IMR-90 (cell line): ENCODE measurements around the gene PSMD1. TPM values are rescaled to one million over a fixed set of nuclear protein-coding genes. Genes with fewer than 3 reads are reported as not detected.

Source experiments
- ATAC-seq: fragments of 200-7000 bp; cut with Tn5 transposase; 2 replicates; pipeline ENCODE4 v1.9.1; 2020; ENCODE audit warnings: low read depth, mild to moderate bottlenecking, moderate library complexity
- BruUV-seq: library from RNA; stranded (reverse); fragments of 400-500 nt; replicated peaks from 2 replicates; lab custom pipeline; 2021; lab: Mats Ljungman, UMichigan
- CTCF ChIA-PET: fragments of 300-600 bp; formaldehyde crosslinking; extraction: SDS; loops from one replicate; lab custom pipeline; 2021; ENCODE audit warnings: antibody characterized with exemption; lab: Yijun Ruan, JAX
- POLR2A ChIA-PET: fragments of 300-600 bp; sonication (Branson Sonifier 250); formaldehyde crosslinking; loops from one replicate; lab custom pipeline; 2022; ENCODE audit warnings: antibody characterized with exemption; ENCODE audit not compliant: unreplicated experiment; lab: Charles Lee
- DNase-seq: peaks from one replicate; pipeline ENCODE4 v3.0.0; 2013
- H2AFZ ChIP-seq: replicated peaks from 2 replicates; pipeline ENCODE3; 2013; ENCODE audit warnings: low read length, mild to moderate bottlenecking; ENCODE audit not compliant: poor library complexity
- H2AK5ac ChIP-seq: 2 replicates; pipeline ENCODE4 v1.6.1; 2013; ENCODE audit warnings: low read depth, low read length, inconsistent platforms
- H2AK9ac ChIP-seq: replicated peaks from 2 replicates; pipeline ENCODE3; 2013; ENCODE audit warnings: mild to moderate bottlenecking, low read depth, low read length, moderate library complexity; ENCODE audit not compliant: poor library complexity
- H2BK120ac ChIP-seq: 2 replicates; pipeline ENCODE4 v1.6.1; 2013; ENCODE audit warnings: low read depth, low read length, inconsistent platforms
- H2BK15ac ChIP-seq: 3 replicates; pipeline ENCODE4 v1.6.1; 2013; ENCODE audit warnings: low read depth, low read length, inconsistent platforms
- H2BK20ac ChIP-seq: 2 replicates; pipeline ENCODE4 v1.6.1; 2013; ENCODE audit warnings: low read depth, mild to moderate bottlenecking, inconsistent platforms, low read length, moderate library complexity
- H2BK5ac ChIP-seq: 2 replicates; pipeline ENCODE4 v1.6.1; 2013; ENCODE audit warnings: mild to moderate bottlenecking, low read depth, low read length, inconsistent platforms; ENCODE audit not compliant: poor library complexity, severe bottlenecking
- H3K14ac ChIP-seq: replicated peaks from 2 replicates; pipeline ENCODE4 v1.6.1; 2013; ENCODE audit warnings: low read depth, low read length, inconsistent platforms
- H3K18ac ChIP-seq: 2 replicates; pipeline ENCODE4 v1.6.1; 2013; ENCODE audit warnings: low read depth, low read length, control low read depth
- H3K23ac ChIP-seq: 2 replicates; pipeline ENCODE4 v1.6.1; 2013; ENCODE audit warnings: low read depth, low read length, inconsistent platforms
- H3K27ac ChIP-seq: 2 replicates; pipeline ENCODE4 v1.5.1; 2013; ENCODE audit warnings: mild to moderate bottlenecking, control low read depth, low read length; ENCODE audit not compliant: insufficient read depth
- H3K27me3 ChIP-seq: 2 replicates; pipeline ENCODE4 v1.6.1; 2013; ENCODE audit warnings: low read length; ENCODE audit not compliant: control insufficient read depth, insufficient read depth
- H3K36me3 ChIP-seq: 2 replicates; pipeline ENCODE4 v1.6.1; 2013; ENCODE audit warnings: low read length, mixed read lengths; ENCODE audit not compliant: control insufficient read depth, insufficient read depth
- H3K4ac ChIP-seq: 2 replicates; pipeline ENCODE4 v1.6.1; 2013; ENCODE audit warnings: low read depth, low read length, inconsistent platforms
- H3K4me1 ChIP-seq: 2 replicates; pipeline ENCODE4 v1.6.1; 2013; ENCODE audit warnings: low read length, mixed read lengths; ENCODE audit not compliant: control insufficient read depth, insufficient read depth
- H3K4me2 ChIP-seq: 2 replicates; pipeline ENCODE4 v1.6.1; 2013; ENCODE audit warnings: low read depth, mild to moderate bottlenecking, control low read depth, low read length, moderate library complexity
- H3K4me3 ChIP-seq: 2 replicates; pipeline ENCODE4 v1.5.1; 2013; ENCODE audit warnings: low read depth, mild to moderate bottlenecking, control low read depth, low read length, moderate library complexity; ENCODE audit not compliant: insufficient read depth
- H3K56ac ChIP-seq: 2 replicates; pipeline ENCODE4 v1.6.1; 2013; ENCODE audit warnings: low read length, inconsistent platforms; ENCODE audit not compliant: insufficient read depth; ENCODE audit errors: extremely low read depth
- H3K79me1 ChIP-seq, 2 experiments: 2 replicates each; pipeline ENCODE4 v1.6.1; 2013; ENCODE audit warnings: low read length in 2 of 2, inconsistent platforms in 1 of 2, low read depth in 1 of 2
- H3K9ac ChIP-seq: 2 replicates; pipeline ENCODE4 v1.6.1; 2013; ENCODE audit warnings: low read depth, low read length, control low read depth
- H3K9me1 ChIP-seq: 2 replicates; pipeline ENCODE4 v1.6.1; 2013; ENCODE audit warnings: low read length, inconsistent platforms; ENCODE audit not compliant: insufficient read depth
- H3K9me3 ChIP-seq: 2 replicates; pipeline ENCODE4 v1.6.1; 2013; ENCODE audit warnings: low read length; ENCODE audit not compliant: control insufficient read depth, insufficient read depth
- H4K20me1 ChIP-seq: 2 replicates; pipeline ENCODE4 v1.6.1; 2013; ENCODE audit warnings: low read length, inconsistent platforms; ENCODE audit not compliant: insufficient read depth
- H4K5ac ChIP-seq: 2 replicates; pipeline ENCODE4 v1.6.1; 2013; ENCODE audit warnings: mild to moderate bottlenecking, low read depth, low read length, control low read depth
- H4K8ac ChIP-seq, 2 experiments: 2 replicates each; pipeline ENCODE4 v1.6.1; 2013; ENCODE audit warnings: low read depth in 2 of 2, low read length in 2 of 2, control low read depth in 1 of 2, inconsistent platforms in 1 of 2
- H4K91ac ChIP-seq: 2 replicates; pipeline ENCODE4 v1.6.1; 2013; ENCODE audit warnings: low read depth, low read length, inconsistent platforms; ENCODE audit not compliant: insufficient read depth
- BHLHE40 ChIP-seq: fragments of 150-350 bp; IDR thresholded peaks from 2 replicates; pipeline ENCODE4 v1.6.1; 2016; ENCODE audit warnings: mild to moderate bottlenecking, low read depth, low read length
- CEBPB ChIP-seq: IDR thresholded peaks from 2 replicates; pipeline ENCODE4 v1.6.1; 2012; ENCODE audit warnings: low read depth, low read length, improper control_type of control experiment
- CHD1 ChIP-seq: IDR thresholded peaks from 2 replicates; pipeline ENCODE4 v1.6.1; 2012; ENCODE audit warnings: low read depth, low read length, improper control_type of control experiment
- FOS ChIP-seq: fragments of 150-350 bp; IDR thresholded peaks from 2 replicates; pipeline ENCODE4 v1.6.1; 2016; ENCODE audit warnings: low read depth, low read length
- MAFK ChIP-seq: IDR thresholded peaks from 2 replicates; pipeline ENCODE4 v1.6.1; 2012; ENCODE audit warnings: low read depth, low read length, improper control_type of control experiment
- MAZ ChIP-seq: IDR thresholded peaks from 2 replicates; pipeline ENCODE4 v1.6.1; 2012; ENCODE audit warnings: low read depth, mild to moderate bottlenecking, low read length, improper control_type of control experiment, moderate library complexity, borderline replicate concordance
- MXI1 ChIP-seq: IDR thresholded peaks from 2 replicates; pipeline ENCODE4 v1.6.1; 2012; ENCODE audit warnings: low read depth, mild to moderate bottlenecking, low read length, moderate library complexity, borderline replicate concordance
- NFE2L2 ChIP-seq: fragments of 150-350 bp; IDR thresholded peaks from 2 replicates; pipeline ENCODE4 v1.6.1; 2016; ENCODE audit warnings: low read depth, mild to moderate bottlenecking, low read length
- POLR2A ChIP-seq: IDR thresholded peaks from 2 replicates; pipeline ENCODE4 v1.6.1; 2012; ENCODE audit warnings: mild to moderate bottlenecking, low read depth, low read length
- RAD21 ChIP-seq: IDR thresholded peaks from 2 replicates; pipeline ENCODE4 v1.6.1; 2012; ENCODE audit warnings: low read length, improper control_type of control experiment
- RCOR1 ChIP-seq: IDR thresholded peaks from 2 replicates; pipeline ENCODE4 v1.6.1; 2012; ENCODE audit warnings: mild to moderate bottlenecking, low read length, improper control_type of control experiment; ENCODE audit not compliant: insufficient replicate concordance
- RFX5 ChIP-seq: IDR thresholded peaks from 2 replicates; pipeline ENCODE4 v1.8.0; 2012; ENCODE audit warnings: low read depth, mild to moderate bottlenecking, low read length, moderate library complexity
- SMC3 ChIP-seq: fragments of 150-350 bp; IDR thresholded peaks from 2 replicates; pipeline ENCODE4 v1.6.1; 2016; ENCODE audit warnings: low read depth, mild to moderate bottlenecking, antibody characterized with exemption, low read length, moderate library complexity
- WGBS, 2 experiments: methylation state at CpG; one replicate each; pipeline versions ENCODE4 v1.1.5 to v1.1.7; 2013; ENCODE audit warnings: missing lambda C conversion rate in 2 of 2; ENCODE audit not compliant: insufficient read length in 1 of 2; ENCODE audit errors: extremely low coverage in 2 of 2; 5-methylcytosine and 5-hydroxymethylcytosine counted together
- dilution Hi-C: fragments of 300-500 bp; cut with HindIII; formaldehyde crosslinking; loops from one replicate; pipeline ENCODE4 v1.14.3; 2018; ENCODE audit warnings: low sequenced_read_pairs; ENCODE audit not compliant: unreplicated experiment
- in situ Hi-C: fragments of 300-500 bp; cut with MboI; formaldehyde crosslinking; loops from 3 replicates; pipeline ENCODE4 v1.14.3; 2019; ENCODE audit warnings: low sequenced_read_pairs, inconsistent platforms, mixed read lengths
- intact Hi-C: fragments of 100-400 bp; cut with micrococcal nuclease; formaldehyde crosslinking; loops from 2 replicates; pipeline ENCODE4 v1.10.0; 2022
- polyA plus RNA-seq, 3 experiments: library from polyadenylated mRNA; depleted of rRNA; stranded (reverse); fragments of >200 nt; gene quantifications; 2 replicates each; pipeline ENCODE4 v1.2.3, GENCODE V29; 2012; ENCODE audit warnings: low replicate concordance in 1 of 3
- total RNA-seq: library from RNA; depleted of rRNA; stranded (reverse); fragments of >200 nt; gene quantifications from 2 replicates; pipeline ENCODE4 v1.2.3, GENCODE V29; 2012
- TF ChIP-seq, protein P1 (sequence below): fragments of 150-350 bp; IDR thresholded peaks from 2 replicates; pipeline ENCODE4 v1.6.1; 2017; ENCODE audit warnings: mild to moderate bottlenecking, antibody characterized with exemption, low read length, low read depth
- TF ChIP-seq, protein P2 (sequence below): fragments of 150-350 bp; IDR thresholded peaks from 2 replicates; pipeline ENCODE4 v1.6.1; 2016; ENCODE audit warnings: low read depth, mild to moderate bottlenecking, low read length, moderate library complexity, borderline replicate concordance

The PSMD1 gene
- total and polyA plus RNA-seq, 2 of the 4 experiments (the other 2 are of a cell fraction): 89.8 to 181 TPM

DNA sequence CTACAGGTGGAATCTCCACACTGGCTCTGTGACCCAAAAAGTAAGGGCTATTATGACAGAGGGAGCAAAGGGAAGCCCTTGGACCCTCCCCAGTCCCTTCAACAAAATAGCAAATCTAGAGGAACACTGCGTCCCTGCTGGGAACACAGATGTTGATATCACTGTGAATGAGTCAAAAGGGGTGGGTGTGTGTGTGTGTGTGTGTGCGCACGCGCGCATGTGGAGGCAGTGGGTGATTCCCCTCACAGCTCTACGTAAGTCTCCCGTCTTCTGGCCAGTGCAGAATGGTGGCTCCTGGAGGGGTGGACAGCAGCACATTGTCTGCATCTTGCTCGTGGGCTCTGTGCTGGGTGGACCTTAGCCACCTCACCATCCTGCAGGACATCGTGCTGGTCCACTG, 27.1 kb upstream of the PSMD1 start:
- Histone ChIP-seq H3K27ac (no peak overlapping the region), H3K18ac (no peak overlapping the region), H3K4ac (no peak overlapping the region), H2BK20ac (no peak overlapping the region), H3K23ac (no peak overlapping the region), H3K9ac (no peak overlapping the region), H3K36me3 (no peaks in the 10 kb centered on the region), H3K14ac (no peak overlapping the region), H4K8ac (no peak overlapping the region), H4K20me1 (no peaks in the 10 kb centered on the region), H2BK5ac (no peak overlapping the region), H3K56ac (no peak overlapping the region), H3K4me1 (no peaks in the 10 kb centered on the region), H2AK5ac (no peak overlapping the region), H4K91ac (no peak overlapping the region), H3K4me3 (no peak overlapping the region), H3K79me1 (no peaks in the 10 kb centered on the region), H4K5ac (no peak overlapping the region), H2AFZ (no peak overlapping the region), H2AK9ac (no peak overlapping the region), H3K27me3 (peaks cover 29% of the 10 kb centered on the region), H3K4me2 (no peak overlapping the region), H2BK120ac (no peak overlapping the region), H2BK15ac (no peak overlapping the region), H3K9me3 (peaks cover 2% of the 10 kb centered on the region; the same call in 1 of the 2 replicates), H3K9me1 (0 out of 2 replicates have a peak, but pooled peaks cover 2% of the 10 kb centered on the region)
- intact Hi-C loops (no loop called here), dilution Hi-C loops (no loop called here), in situ Hi-C loops (no loop called here)
- TF ChIP-seq MAFK: no peak
- TF ChIP-seq, protein P1, sequence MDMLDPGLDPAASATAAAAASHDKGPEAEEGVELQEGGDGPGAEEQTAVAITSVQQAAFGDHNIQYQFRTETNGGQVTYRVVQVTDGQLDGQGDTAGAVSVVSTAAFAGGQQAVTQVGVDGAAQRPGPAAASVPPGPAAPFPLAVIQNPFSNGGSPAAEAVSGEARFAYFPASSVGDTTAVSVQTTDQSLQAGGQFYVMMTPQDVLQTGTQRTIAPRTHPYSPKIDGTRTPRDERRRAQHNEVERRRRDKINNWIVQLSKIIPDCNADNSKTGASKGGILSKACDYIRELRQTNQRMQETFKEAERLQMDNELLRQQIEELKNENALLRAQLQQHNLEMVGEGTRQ: no peak
- no peak for TF ChIP-seq RAD21
- TF ChIP-seq, protein P2, sequence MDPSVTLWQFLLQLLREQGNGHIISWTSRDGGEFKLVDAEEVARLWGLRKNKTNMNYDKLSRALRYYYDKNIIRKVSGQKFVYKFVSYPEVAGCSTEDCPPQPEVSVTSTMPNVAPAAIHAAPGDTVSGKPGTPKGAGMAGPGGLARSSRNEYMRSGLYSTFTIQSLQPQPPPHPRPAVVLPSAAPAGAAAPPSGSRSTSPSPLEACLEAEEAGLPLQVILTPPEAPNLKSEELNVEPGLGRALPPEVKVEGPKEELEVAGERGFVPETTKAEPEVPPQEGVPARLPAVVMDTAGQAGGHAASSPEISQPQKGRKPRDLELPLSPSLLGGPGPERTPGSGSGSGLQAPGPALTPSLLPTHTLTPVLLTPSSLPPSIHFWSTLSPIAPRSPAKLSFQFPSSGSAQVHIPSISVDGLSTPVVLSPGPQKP: no peak
- no peak for TF ChIP-seq MAZ
- no peak for TF ChIP-seq CHD1
- TF ChIP-seq BHLHE40: no peak
- TF ChIP-seq RCOR1: no peak
- no peak for TF ChIP-seq NFE2L2
- no peak for TF ChIP-seq POLR2A
- TF ChIP-seq CEBPB: no peak
- TF ChIP-seq SMC3: no peak
- no peak for TF ChIP-seq MXI1
- no peak for TF ChIP-seq RFX5
- no peak for TF ChIP-seq FOS
- BruUV-seq: no TSS peak
- ATAC-seq (no peak), DNase-seq (no peak)
- CTCF ChIA-PET: no interaction called here
- 66% methylated on average over 3 of the region's 9 CpGs; no CpG with 5 or more reads in 1 of the 2 experiments for WGBS, 2 experiments
- POLR2A ChIA-PET: no interaction called here
